GM13977 (cell line): Measurements from ENCODE around the gene CFAP157.

ENCODE experiments used
- DNase-seq: peaks from one replicate; pipeline ENCODE4 v3.0.0; 2012; ENCODE audit warnings: low spot score
- CTCF ChIP-seq: IDR thresholded peaks from 2 replicates; pipeline ENCODE4 v1.5.1; 2012; ENCODE audit warnings: mild to moderate bottlenecking, control low read depth; ENCODE audit not compliant: insufficient read depth; ENCODE audit errors: extremely low read depth, missing control alignments
- in situ Hi-C: fragments of 300-500 bp; cut with MboI; formaldehyde crosslinking; loops from one replicate; pipeline ENCODE4 v1.12.0; 2022; ENCODE audit warnings: low sequenced_read_pairs, low pct_unique_long_range_greater_than_20kb, mixed read lengths, inconsistent platforms; ENCODE audit not compliant: unreplicated experiment

Gene CFAP157

DNA sequence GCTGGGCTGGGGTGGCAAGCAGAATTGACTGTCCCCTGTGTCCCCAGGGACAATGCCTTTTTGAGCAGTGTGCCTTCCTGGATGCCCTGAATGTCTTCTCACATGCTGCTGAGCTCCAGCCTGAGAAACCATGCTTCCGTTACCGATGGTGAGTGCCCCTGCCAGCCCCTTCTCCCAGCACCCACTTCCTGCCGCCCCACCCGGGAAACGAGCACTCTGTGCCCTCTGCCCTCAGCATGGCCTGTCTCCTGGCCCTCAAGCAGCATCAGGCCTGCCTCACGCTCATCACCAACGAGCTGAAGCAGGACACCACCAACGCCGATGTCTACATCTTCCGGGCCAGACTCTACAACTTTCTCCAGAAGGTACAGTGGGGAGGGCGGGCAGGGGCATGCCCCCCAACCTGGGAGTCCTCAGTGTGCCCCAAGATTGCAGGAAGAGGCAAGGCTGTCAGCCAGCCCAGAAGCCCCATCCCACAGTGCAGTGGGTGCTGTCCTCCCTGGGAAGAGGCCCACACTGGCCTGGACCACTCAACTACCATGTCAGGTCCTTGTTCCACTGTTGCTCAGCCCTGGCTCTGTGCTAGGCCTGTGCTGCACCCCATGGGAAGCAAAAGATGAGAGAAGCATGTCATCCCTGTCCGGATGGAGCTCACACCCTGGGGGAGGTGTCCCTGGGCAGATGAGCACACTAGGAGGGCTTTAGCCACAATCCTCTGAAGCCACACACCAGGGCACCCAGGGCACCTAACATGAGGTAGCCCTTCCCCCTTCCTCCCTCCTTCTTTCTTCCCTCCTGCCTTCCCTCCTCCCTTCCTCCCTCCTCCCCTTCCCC is 13.5 kb downstream of the CFAP157 start:
- no peak for TF ChIP-seq CTCF
- in situ Hi-C loops: no loop called here
- DNase-seq: no peak

GRCh38 chr9:127720865-127721227 is 14.1 kb downstream of the CFAP157 start:
- no peak for TF ChIP-seq CTCF
- in situ Hi-C loops: no loop called here
- no peak for DNase-seq

- in situ Hi-C loops: no loop called here
- no peak for TF ChIP-seq CTCF
- no peak for DNase-seq
Observed at GRCh38 chr9:127721391-127721821, 14.6 kb downstream of the CFAP157 start.

- no peak for DNase-seq
- in situ Hi-C loops: no loop called here
- no peak for TF ChIP-seq CTCF
Observed at GRCh38 chr9:127722055-127722745, 15.4 kb downstream of the CFAP157 start.

DNA sequence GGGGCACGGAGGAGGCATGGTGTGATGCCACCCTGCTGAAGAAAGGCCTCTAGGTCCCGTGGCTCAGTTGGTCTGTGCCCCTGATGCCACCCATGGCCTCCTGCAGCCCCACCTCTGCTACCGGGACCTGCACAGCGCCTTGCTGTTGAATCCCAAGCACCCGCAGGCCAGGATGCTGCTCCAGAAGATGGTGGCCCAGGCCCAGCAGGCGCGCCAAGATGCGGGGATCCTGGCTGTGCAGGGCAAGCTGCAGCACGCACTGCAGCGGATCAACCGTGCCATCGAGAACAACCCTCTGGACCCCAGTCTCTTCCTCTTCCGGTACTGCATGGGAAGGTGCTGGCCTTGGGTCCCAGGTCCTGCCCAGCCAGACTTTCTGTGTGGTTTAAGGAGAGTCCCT is 16.2 kb downstream of the CFAP157 start:
- in situ Hi-C loops: no loop called here
- no peak for DNase-seq
- TF ChIP-seq CTCF: no peak

DNA sequence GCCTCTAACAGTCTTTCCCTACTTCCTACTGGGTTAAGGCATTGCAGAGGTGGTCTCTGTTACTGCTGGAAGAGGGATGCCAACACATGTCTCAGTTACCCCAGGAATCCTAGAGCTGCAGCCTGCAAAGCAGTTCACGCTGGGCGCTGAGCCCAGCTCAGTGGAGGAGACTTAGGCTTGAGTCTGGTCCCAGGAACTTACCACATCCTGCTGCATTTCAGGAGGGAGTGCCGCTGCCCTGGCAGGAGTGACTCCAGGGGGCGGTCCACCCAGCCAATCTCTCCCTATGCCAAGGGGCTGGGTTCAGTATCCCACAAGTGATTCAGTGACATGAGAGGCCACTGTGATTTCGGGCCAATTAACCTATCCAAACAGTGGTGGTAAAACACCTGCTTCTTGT is 16.7 kb downstream of the CFAP157 start:
- no peak for TF ChIP-seq CTCF
- in situ Hi-C loops: no loop called here
- DNase-seq: no peak
